Peyer's patch (tissue), 4 donors: ENCODE results near the gene COL23A1. TPM values are rescaled to one million over a fixed set of nuclear protein-coding genes. Genes with fewer than 3 reads are reported as not detected.
A peak's percentile ranks its signal among the peaks of the same experiment; 100 is the strongest.

Source experiments
- DNase-seq, 3 donors: peaks; one replicate each; pipeline ENCODE4 v3.0.0-alpha.2; 2017 to 2019
- H3K27ac ChIP-seq, 4 donors: fragments of 200-600 bp; sonication (generic); one replicate each; pipeline ENCODE4 v1.5.1; 2016 to 2019
- H3K27me3 ChIP-seq, 2 donors: fragments of 200-600 bp; sonication (generic); one replicate each; pipeline ENCODE4 v1.5.1; 2019
- H3K36me3 ChIP-seq, 3 donors: fragments of 200-600 bp; sonication (generic); one replicate each; pipeline ENCODE4 v1.5.1; 2016 to 2019
- H3K4me1 ChIP-seq, 4 donors: fragments of 200-600 bp; sonication (generic); one replicate each; pipeline ENCODE4 v1.5.1; 2016 to 2019
- H3K4me3 ChIP-seq, 4 donors: fragments of 200-600 bp; sonication (generic); 1 replicate in 3 of 4; 2 replicates in 1 of 4; pipeline ENCODE4 v1.5.1; 2016 to 2019; ENCODE audit warnings: mild to moderate bottlenecking in 1 of 4
- H3K9me3 ChIP-seq, 4 donors: fragments of 200-600 bp; sonication (generic); one replicate each; pipeline ENCODE4 v1.5.1; 2016 to 2019; ENCODE audit warnings: mild to moderate bottlenecking in 1 of 4
- POLR2A ChIP-seq, 2 donors: fragments of 450-650 bp; IDR thresholded peaks; one replicate each; pipeline ENCODE4 v1.5.1; 2017; ENCODE audit warnings: antibody characterized with exemption in 2 of 2, mild to moderate bottlenecking in 2 of 2, moderate library complexity in 2 of 2
- total RNA-seq, 4 donors: library from RNA; depleted of rRNA; stranded (reverse); fragments of >200 nt; gene quantifications; one replicate each; pipeline ENCODE4 v1.1.0, GENCODE V29; 2016
- TF ChIP-seq, protein P1 (sequence below), 6 experiments: fragments of 450-650 bp in 4 of 6; fragments of 200-600 bp in 2 of 6; sonication (generic) in 1 of 6; IDR thresholded peaks; one replicate each; pipeline ENCODE4 v1.5.1; 2017 to 2019; ENCODE audit warnings: antibody characterized with exemption in 6 of 6, mild to moderate bottlenecking in 3 of 6, moderate library complexity in 1 of 6

The COL23A1 gene
- total RNA-seq, 4 donors from 2014 or later, result 0.57 to 5.8 (median 1.2) TPM; not detected in 1

DNA sequence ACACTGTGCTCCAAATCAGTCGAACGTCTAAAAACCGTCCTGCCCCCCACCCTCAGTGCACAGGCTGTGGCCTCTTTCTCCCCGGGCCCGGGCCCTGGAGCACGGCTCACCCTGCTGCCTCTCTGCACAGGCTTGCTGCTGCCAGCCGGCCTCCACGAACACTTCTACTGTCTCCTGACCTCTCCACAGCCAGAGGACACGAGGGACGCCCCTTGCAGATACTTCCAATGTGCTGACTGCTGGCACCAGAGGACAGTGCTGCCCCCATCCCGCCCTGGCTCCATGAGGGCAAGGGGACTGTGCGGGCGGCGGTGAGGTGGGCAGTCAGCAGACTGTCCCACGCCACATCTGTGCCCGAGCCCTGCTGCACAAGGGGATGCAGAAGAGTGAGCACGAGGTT is 174.8 kb downstream of the COL23A1 start:
- H3K27me3 ChIP-seq, result no peaks in the 10 kb centered on the region
- no peak overlapping the region for H3K4me3 ChIP-seq
- H3K36me3 ChIP-seq, result no peaks in the 10 kb centered on the region
- no peak for TF ChIP-seq POLR2A (IDR thresholded peaks at IDR 0.05)
- TF ChIP-seq, protein P1, sequence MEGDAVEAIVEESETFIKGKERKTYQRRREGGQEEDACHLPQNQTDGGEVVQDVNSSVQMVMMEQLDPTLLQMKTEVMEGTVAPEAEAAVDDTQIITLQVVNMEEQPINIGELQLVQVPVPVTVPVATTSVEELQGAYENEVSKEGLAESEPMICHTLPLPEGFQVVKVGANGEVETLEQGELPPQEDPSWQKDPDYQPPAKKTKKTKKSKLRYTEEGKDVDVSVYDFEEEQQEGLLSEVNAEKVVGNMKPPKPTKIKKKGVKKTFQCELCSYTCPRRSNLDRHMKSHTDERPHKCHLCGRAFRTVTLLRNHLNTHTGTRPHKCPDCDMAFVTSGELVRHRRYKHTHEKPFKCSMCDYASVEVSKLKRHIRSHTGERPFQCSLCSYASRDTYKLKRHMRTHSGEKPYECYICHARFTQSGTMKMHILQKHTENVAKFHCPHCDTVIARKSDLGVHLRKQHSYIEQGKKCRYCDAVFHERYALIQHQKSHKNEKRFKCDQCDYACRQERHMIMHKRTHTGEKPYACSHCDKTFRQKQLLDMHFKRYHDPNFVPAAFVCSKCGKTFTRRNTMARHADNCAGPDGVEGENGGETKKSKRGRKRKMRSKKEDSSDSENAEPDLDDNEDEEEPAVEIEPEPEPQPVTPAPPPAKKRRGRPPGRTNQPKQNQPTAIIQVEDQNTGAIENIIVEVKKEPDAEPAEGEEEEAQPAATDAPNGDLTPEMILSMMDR (IDR thresholded peaks at IDR 0.05), result no peak
- H3K4me1 ChIP-seq, result no peaks in the 10 kb centered on the region
- no peaks in the 10 kb centered on the region for H3K9me3 ChIP-seq
- no peak for DNase-seq
- no peak overlapping the region for H3K27ac ChIP-seq

DNA sequence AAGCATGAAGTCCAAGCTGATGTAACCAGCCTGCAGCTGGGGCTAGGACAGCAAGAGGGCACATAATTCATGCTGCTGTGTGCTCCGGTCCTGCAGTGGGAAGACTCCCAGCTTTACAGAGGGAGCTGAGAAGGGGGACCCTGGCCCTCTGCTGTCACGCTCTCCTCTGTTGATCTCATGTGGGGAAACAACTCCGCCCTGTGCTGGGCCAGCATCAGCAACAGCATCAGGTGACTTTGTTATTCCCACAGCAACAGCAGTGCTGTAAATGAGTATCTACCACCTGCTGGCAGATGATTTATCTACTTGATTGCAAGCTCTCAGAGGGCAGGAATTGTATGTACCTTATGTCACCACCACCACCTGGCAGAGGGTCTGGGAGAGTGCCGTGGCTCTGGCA is 176.2 kb downstream of the COL23A1 start:
- H3K4me3 ChIP-seq, result no peak overlapping the region
- no peaks in the 10 kb centered on the region for H3K9me3 ChIP-seq
- TF ChIP-seq, protein P1 (IDR thresholded peaks at IDR 0.05), result no peak
- no peak for TF ChIP-seq POLR2A (IDR thresholded peaks at IDR 0.05)
- H3K36me3 ChIP-seq, result no peaks in the 10 kb centered on the region
- peak in 1 of 3 donors; percentile 13 for DNase-seq
- no peaks in the 10 kb centered on the region for H3K27me3 ChIP-seq
- no peaks in the 10 kb centered on the region for H3K4me1 ChIP-seq
- no peak overlapping the region for H3K27ac ChIP-seq

DNA sequence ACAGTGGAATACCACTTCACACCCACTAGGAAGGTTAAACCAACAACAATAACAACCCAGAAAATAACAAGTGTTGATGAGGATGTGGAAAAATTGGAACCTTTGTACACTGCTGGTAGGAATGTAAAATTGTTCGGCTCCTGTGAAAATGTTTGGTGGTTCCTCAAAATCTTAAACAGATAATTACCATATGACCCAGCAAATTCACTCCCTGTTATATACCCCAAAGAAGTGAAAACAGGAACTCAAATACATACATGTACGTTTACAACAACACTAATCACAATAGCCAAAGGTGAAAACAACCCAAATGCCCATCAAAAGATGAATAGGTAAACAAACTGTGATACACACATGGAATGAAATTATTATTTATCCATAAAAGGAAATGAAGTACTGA is 179.1 kb downstream of the COL23A1 start:
- no peak for DNase-seq
- no peaks in the 10 kb centered on the region for H3K4me1 ChIP-seq
- peaks cover 0 to 5% (median 0%) of the 10 kb centered on the region in 4 donors for H3K9me3 ChIP-seq
- H3K27ac ChIP-seq, result no peak overlapping the region
- no peaks in the 10 kb centered on the region for H3K36me3 ChIP-seq
- no peak for TF ChIP-seq POLR2A (IDR thresholded peaks at IDR 0.05)
- TF ChIP-seq, protein P1 (IDR thresholded peaks at IDR 0.05), result no peak
- no peaks in the 10 kb centered on the region for H3K27me3 ChIP-seq
- H3K4me3 ChIP-seq, result no peak overlapping the region

DNA sequence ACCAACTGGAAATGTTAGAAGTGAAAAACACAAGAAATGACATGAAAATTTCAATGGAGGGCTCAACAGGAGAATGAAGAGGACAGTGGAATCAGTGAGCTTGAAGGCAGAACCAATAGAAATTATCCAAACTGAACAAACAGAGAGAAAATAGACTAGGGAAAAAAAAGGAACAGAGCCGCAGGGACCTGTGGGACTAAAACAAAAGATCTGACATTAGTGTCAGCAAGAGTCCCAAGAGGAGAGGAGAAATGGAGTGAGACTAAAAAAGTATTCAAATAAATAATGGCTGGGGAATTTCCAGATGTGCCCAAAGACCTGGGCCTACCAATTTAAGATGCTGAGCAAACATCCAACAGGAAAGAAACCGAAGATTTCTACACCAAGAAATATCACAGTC is 182.5 kb downstream of the COL23A1 start:
- Histone ChIP-seq H3K4me1 (no peaks in the 10 kb centered on the region), H3K9me3 (peaks cover 0 to 5% (median 0%) of the 10 kb centered on the region in 4 donors), H3K36me3 (no peaks in the 10 kb centered on the region), H3K27ac (no peak overlapping the region), H3K4me3 (no peak overlapping the region), H3K27me3 (no peaks in the 10 kb centered on the region)
- TF ChIP-seq POLR2A (IDR thresholded peaks at IDR 0.05), result no peak
- TF ChIP-seq, protein P1 (IDR thresholded peaks at IDR 0.05), result no peak
- no peak for DNase-seq

DNA sequence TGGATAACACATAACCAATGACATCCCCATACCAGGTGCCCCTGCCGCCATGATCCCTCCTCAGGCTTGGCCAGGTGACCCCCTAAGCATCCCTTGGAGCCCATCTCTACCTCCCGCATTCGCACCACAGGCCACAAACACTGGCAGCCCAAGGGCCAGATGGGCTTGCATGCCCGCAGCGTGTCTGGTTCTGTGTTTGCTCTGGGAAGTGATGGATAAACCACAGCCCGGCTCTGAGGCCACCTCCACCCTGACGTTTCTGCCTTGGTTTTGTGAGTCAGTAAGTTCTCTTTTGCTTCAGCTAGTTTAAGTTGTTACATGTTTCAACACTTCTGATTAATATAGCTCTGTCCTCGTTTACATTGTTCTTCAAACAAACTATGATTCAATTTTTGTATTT is 185.2 kb downstream of the COL23A1 start:
- H3K27ac ChIP-seq, result no peak overlapping the region
- TF ChIP-seq, protein P1 (IDR thresholded peaks at IDR 0.05), result no peak
- no peak for TF ChIP-seq POLR2A (IDR thresholded peaks at IDR 0.05)
- H3K27me3 ChIP-seq, result no peaks in the 10 kb centered on the region
- peak in 1 of 3 donors; percentile 27 for DNase-seq
- H3K4me3 ChIP-seq, result no peak overlapping the region
- no peaks in the 10 kb centered on the region for H3K36me3 ChIP-seq
- H3K9me3 ChIP-seq, result peaks cover 0 to 5% (median 0%) of the 10 kb centered on the region in 4 donors
- no peaks in the 10 kb centered on the region for H3K4me1 ChIP-seq
